GM12878 (cell line): ENCODE measurements around the gene NLRP6. TPM values are rescaled to one million over a fixed set of nuclear protein-coding genes. Genes with fewer than 3 reads are reported as not detected.

Source experiments
- ATAC-seq: fragments of 200-7000 bp; cut with Tn5 transposase; 3 replicates; pipeline ENCODE4 v1.9.1; 2020; ENCODE audit warnings: mild to moderate bottlenecking, moderate library complexity
- BruUV-seq: library from RNA; stranded (reverse); fragments of 400-500 nt; replicated peaks from 2 replicates; lab custom pipeline; 2021; lab: Mats Ljungman, UMichigan
- CTCF ChIA-PET: fragments of 300-600 bp; sonication (Branson Sonifier 250); formaldehyde crosslinking; extraction: SDS; loops from one replicate; lab custom pipeline; 2021; ENCODE audit warnings: inconsistent platforms; lab: Yijun Ruan, JAX
- POLR2A ChIA-PET: fragments of 350-600 bp; formaldehyde crosslinking; extraction: SDS; loops from one replicate; lab custom pipeline; 2021; ENCODE audit warnings: inconsistent platforms; lab: Charles Lee
- RAD21 ChIA-PET: fragments of 300-600 bp; sonication (Branson Sonifier 250); formaldehyde crosslinking; loops from one replicate; lab custom pipeline; 2023; ENCODE audit warnings: antibody characterized with exemption; ENCODE audit not compliant: unreplicated experiment; lab: Charles Lee
- SMC1A ChIA-PET: fragments of 300-600 bp; sonication (Branson Sonifier 250); formaldehyde crosslinking; loops from one replicate; lab custom pipeline; 2023; ENCODE audit not compliant: unreplicated experiment, uncharacterized antibody; lab: Charles Lee
- DNase-seq: peaks from one replicate; pipeline ENCODE4 v3.0.0-alpha.2; 2011; ENCODE audit warnings: low read depth, low spot score
- FAIRE-seq: peaks from 3 replicates; lab custom pipeline; 2011; peaks lifted over from hg19 to GRCh38; lab: Jason Lieb, UNC
- H2AFZ ChIP-seq: 2 replicates; pipeline ENCODE4 v1.6.0; 2011; ENCODE audit warnings: low read depth, low read length, control low read depth; ENCODE audit not compliant: control insufficient read depth
- H3K27ac ChIP-seq: 2 replicates; pipeline ENCODE4 v1.5.1; 2011; ENCODE audit warnings: control low read depth; ENCODE audit not compliant: control insufficient read depth, insufficient read depth
- H3K27me3 ChIP-seq, 2 experiments: replicated peaks in 1 of 2; 2 replicates each; pipeline versions ENCODE4 v1.6.0 to v1.6.1; 2011; ENCODE audit warnings: low read length in 1 of 2; ENCODE audit not compliant: control insufficient read depth in 2 of 2, insufficient read depth in 2 of 2
- H3K36me3 ChIP-seq, 2 experiments: 2 replicates each; pipeline ENCODE4 v1.5.1; 2011; ENCODE audit warnings: low read length in 1 of 2; ENCODE audit not compliant: control insufficient read depth in 2 of 2, insufficient read depth in 2 of 2
- H3K4me1 ChIP-seq: 2 replicates; pipeline ENCODE4 v1.6.1; 2011; ENCODE audit warnings: mild to moderate bottlenecking, low read length, moderate library complexity, mixed read lengths; ENCODE audit not compliant: control insufficient read depth, insufficient read depth
- H3K4me2 ChIP-seq: 2 replicates; pipeline ENCODE4 v1.6.0; 2011; ENCODE audit warnings: control low read depth; ENCODE audit not compliant: control insufficient read depth, insufficient read depth
- H3K4me3 ChIP-seq: fragments of 200-600 bp; sonication (generic); 2 replicates; pipeline ENCODE4 v1.5.1; 2016
- H3K79me2 ChIP-seq: 2 replicates; pipeline ENCODE4 v1.6.0; 2011; ENCODE audit warnings: low read length; ENCODE audit not compliant: control insufficient read depth, insufficient read depth
- H3K9ac ChIP-seq: 2 replicates; pipeline ENCODE4 v1.8.0; 2011; ENCODE audit warnings: low read length, control low read depth, mixed read lengths; ENCODE audit not compliant: control insufficient read depth, insufficient read depth
- H3K9me3 ChIP-seq: replicated peaks from 3 replicates; pipeline ENCODE4 v1.5.1; 2011; ENCODE audit warnings: mild to moderate bottlenecking, low read length; ENCODE audit not compliant: control insufficient read depth, insufficient read depth
- H4K20me1 ChIP-seq: 2 replicates; pipeline ENCODE4 v1.6.0; 2011; ENCODE audit not compliant: control insufficient read depth, insufficient read depth
- BACH1 ChIP-seq: fragments of 450-650 bp; IDR thresholded peaks from 2 replicates; pipeline ENCODE4 v1.6.1; 2017; ENCODE audit warnings: mild to moderate bottlenecking, borderline replicate concordance
- MEF2A ChIP-seq: IDR thresholded peaks from 2 replicates; pipeline ENCODE4 v1.6.1; 2011; ENCODE audit warnings: low read depth, mild to moderate bottlenecking, low read length, moderate library complexity; ENCODE audit not compliant: insufficient read depth
- NRF1 ChIP-seq: conservative IDR thresholded peaks from 2 replicates; pipeline ENCODE4 v1.6.1; 2011; ENCODE audit warnings: mild to moderate bottlenecking, low read depth, low read length, improper control_type of control experiment
- WGBS: methylation state at CpG from one replicate; pipeline ENCODE4 v1.1.6; 2016; ENCODE audit warnings: low lambda C conversion rate; ENCODE audit not compliant: insufficient replicate concordance, insufficient coverage; ENCODE audit errors: missing lambda C conversion rate; 5-methylcytosine and 5-hydroxymethylcytosine counted together
- in situ Hi-C: fragments of 300-500 bp; cut with MboI; formaldehyde crosslinking; loops from 9 replicates; pipeline ENCODE4 v1.14.3; 2018; ENCODE audit warnings: mixed read lengths
- intact Hi-C: fragments of 100-400 bp; cut with micrococcal nuclease; formaldehyde crosslinking; loops from one replicate; pipeline ENCODE4 v1.14.2; 2022; ENCODE audit not compliant: unreplicated experiment
- polyA plus RNA-seq, 11 experiments: library from polyadenylated mRNA; depleted of rRNA in 4 of 11; unstranded in 6 of 11; stranded (reverse) in 5 of 11; fragments of >200 nt; fragmentation: Nextera tagmentation in 4 of 11; fragmentation: Illumina TruSeq in 1 of 11; extraction: Ambion mirVana in 4 of 11; extraction: Trizol in 1 of 11; gene quantifications; 1 replicate in 1 of 11; 2 replicates in 10 of 11; pipeline versions ENCODE4 v1.2.1 to v1.2.3, GENCODE V29; 2011 to 2016; ENCODE audit warnings: inconsistent platforms in 2 of 11, missing spikeins in 2 of 11, low read depth in 1 of 11
- total RNA-seq, 4 experiments: library from RNA; depleted of rRNA in 3 of 4; stranded (reverse); fragments of >200 nt in 3 of 4; fragmentation: Illumina TruSeq in 1 of 4; extraction: Trizol in 1 of 4; gene quantifications; 2 replicates each; pipeline versions ENCODE4 v1.2.1 to v1.2.3, GENCODE V29; 2013 to 2021
- TF ChIP-seq, protein P1 (sequence below): IDR thresholded peaks from 2 replicates; pipeline ENCODE4 v1.6.1; 2011; ENCODE audit warnings: borderline replicate concordance, low read depth, mild to moderate bottlenecking, moderate library complexity, low read length; ENCODE audit not compliant: insufficient read depth, poor library complexity, severe bottlenecking
- TF ChIP-seq, protein P2 (sequence below): fragments of 450-650 bp; formaldehyde crosslinking; IDR thresholded peaks from 2 replicates; pipeline ENCODE4 v1.4.0; 2022; ENCODE audit warnings: mild to moderate bottlenecking, moderate library complexity
- TF ChIP-seq, protein P3 (sequence below): IDR thresholded peaks from 2 replicates; pipeline ENCODE4 v1.6.1; 2012; ENCODE audit warnings: low read depth, low read length, improper control_type of control experiment

Gene NLRP6
- total and polyA plus RNA-seq, 10 of the 15 experiments (the other 5 are each of a cell fraction or from before 2014, with no cell fraction given): 0.03 to 0.11 TPM; not detected in 8

DNA sequence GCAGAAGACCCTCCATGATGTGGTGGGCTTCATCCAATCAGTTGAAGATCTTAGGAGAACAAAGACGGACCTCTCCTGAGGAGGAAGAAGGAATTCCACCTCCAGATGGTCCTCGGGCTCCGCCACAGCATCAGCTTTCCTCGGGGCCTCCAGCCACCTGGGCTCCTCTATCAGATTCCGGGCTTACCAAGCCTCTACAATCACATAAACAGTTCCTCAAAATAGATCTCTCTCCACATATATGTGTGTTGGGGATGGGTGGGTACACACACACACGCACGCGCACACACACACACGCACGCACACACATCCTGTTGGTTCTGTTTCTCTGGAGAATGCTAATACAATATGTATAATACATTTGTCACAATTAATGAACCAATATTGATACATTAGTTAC, 18.8 kb upstream of the NLRP6 start:
- Histone ChIP-seq H3K27ac (no peak overlapping the region), H3K9me3 (peaks cover 2% of the 10 kb centered on the region; the same call in 2 of the 3 replicates), H3K27me3 (no peaks in the 10 kb centered on the region), H3K36me3 (no peaks in the 10 kb centered on the region), H3K4me2 (no peak overlapping the region), H2AFZ (no peak overlapping the region), H3K4me1 (peaks cover 13% of the 10 kb centered on the region), H4K20me1 (no peaks in the 10 kb centered on the region), H3K79me2 (no peaks in the 10 kb centered on the region), H3K4me3 (no peak overlapping the region), H3K9ac (no peak overlapping the region)
- WGBS: 45% methylated on average over 10 of the region's 10 CpGs
- FAIRE-seq (no peak), ATAC-seq (no peak), DNase-seq (no peak)
- ChIA-PET SMC1A (interaction anchor here (1.6 kb wide), 1 partner anchor 22 kb away, joined by 4 read pairs; the partner anchor contains the start of gene PSMD13), RAD21 (interaction anchor here (0.5 kb wide), 1 partner anchor 370 kb away, joined by 3 read pairs; no protein-coding TSS in a partner anchor), POLR2A (interaction anchor here (1.1 kb wide), 1 partner anchor 52 kb away, joined by 3 read pairs; the partner anchor contains the start of genes BET1L and RIC8A), CTCF (interaction anchor here (1.5 to 3.6 kb wide), 2 partner anchors 9 to 22 kb away, joined by 7 to 25 read pairs; no protein-coding TSS in a partner anchor)
- no TSS peak for BruUV-seq
- intact Hi-C loops (no loop called here), in situ Hi-C loops (no loop called here)
- TF ChIP-seq BACH1 (no peak), NRF1 (no peak), MEF2A (no peak)
- TF ChIP-seq, protein P1, sequence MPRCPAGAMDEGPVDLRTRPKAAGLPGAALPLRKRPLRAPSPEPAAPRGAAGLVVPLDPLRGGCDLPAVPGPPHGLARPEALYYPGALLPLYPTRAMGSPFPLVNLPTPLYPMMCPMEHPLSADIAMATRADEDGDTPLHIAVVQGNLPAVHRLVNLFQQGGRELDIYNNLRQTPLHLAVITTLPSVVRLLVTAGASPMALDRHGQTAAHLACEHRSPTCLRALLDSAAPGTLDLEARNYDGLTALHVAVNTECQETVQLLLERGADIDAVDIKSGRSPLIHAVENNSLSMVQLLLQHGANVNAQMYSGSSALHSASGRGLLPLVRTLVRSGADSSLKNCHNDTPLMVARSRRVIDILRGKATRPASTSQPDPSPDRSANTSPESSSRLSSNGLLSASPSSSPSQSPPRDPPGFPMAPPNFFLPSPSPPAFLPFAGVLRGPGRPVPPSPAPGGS: no peak
- TF ChIP-seq, protein P2, sequence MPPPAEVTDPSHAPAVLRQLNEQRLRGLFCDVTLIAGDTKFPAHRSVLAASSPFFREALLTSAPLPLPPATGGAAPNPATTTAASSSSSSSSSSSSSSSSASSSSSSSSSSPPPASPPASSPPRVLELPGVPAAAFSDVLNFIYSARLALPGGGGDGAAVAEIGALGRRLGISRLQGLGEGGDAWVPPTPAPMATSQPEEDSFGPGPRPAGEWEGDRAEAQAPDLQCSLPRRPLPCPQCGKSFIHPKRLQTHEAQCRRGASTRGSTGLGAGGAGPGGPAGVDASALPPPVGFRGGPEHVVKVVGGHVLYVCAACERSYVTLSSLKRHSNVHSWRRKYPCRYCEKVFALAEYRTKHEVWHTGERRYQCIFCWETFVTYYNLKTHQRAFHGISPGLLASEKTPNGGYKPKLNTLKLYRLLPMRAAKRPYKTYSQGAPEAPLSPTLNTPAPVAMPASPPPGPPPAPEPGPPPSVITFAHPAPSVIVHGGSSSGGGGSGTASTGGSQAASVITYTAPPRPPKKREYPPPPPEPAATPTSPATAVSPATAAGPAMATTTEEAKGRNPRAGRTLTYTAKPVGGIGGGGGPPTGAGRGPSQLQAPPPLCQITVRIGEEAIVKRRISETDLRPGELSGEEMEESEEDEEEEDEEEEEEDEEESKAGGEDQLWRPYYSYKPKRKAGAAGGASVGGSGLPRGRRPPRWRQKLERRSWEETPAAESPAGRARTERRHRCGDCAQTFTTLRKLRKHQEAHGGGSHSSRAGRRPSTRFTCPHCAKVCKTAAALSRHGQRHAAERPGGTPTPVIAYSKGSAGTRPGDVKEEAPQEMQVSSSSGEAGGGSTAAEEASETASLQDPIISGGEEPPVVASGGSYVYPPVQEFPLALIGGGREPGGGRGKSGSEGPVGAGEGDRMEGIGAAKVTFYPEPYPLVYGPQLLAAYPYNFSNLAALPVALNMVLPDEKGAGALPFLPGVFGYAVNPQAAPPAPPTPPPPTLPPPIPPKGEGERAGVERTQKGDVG (CRISPR knock-in tag): no peak
- TF ChIP-seq, protein P3, sequence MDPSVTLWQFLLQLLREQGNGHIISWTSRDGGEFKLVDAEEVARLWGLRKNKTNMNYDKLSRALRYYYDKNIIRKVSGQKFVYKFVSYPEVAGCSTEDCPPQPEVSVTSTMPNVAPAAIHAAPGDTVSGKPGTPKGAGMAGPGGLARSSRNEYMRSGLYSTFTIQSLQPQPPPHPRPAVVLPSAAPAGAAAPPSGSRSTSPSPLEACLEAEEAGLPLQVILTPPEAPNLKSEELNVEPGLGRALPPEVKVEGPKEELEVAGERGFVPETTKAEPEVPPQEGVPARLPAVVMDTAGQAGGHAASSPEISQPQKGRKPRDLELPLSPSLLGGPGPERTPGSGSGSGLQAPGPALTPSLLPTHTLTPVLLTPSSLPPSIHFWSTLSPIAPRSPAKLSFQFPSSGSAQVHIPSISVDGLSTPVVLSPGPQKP: no peak
